Measurements from ENCODE around the gene ZNF652.
"Not testable (repeated sequence)": the region's sequence is repeated elsewhere in the genome, so short reads cannot be mapped to it uniquely, and the experiment has no call there.

The ZNF652 gene

DNA sequence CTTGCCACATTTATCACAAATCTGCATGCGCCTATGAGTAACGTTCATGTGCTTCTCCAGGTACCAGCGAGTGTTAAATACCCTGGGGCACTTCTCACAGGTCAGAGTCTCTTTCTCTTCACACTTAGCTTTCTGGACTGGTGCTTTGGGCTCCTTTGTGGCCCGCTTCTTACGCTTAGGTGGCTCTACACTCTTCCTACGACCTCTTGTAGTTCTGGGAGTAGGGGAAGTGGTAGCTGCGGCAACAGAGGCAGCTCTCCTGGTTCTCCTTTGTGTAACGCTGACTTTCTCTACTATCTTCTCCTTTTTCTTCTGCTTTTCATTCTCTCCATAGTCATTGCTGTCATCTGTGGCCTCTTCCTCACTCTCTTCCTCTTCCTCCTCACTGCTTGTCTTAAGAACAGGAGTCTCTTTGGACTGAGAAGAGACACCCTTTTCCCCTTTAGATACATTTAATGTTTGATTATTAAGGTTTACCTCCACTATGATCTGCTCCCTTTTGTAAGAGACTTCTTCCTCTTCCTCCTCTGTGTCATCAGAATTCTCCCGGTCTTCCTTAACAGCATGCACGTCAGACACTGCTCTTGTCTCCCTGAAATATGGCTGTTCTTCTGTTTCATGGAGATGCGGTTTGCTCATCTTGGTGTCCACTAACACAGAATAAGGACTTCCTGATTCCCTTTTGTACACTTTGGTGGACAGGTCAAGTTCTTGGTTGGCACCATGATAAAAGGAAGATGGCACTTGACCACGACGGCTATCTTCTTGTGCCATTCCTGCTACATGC is 45.0 kb downstream of the ZNF652 start:
- DNase-seq (ENCODE audit: low read depth in 2 of 2, low spot score in 1 of 2), result no peak

GRCh38 chr17:49316258-49316570 is 45.8 kb downstream of the ZNF652 start:
- no peak for DNase-seq (ENCODE audit: low read depth in 2 of 2, low spot score in 1 of 2)

- peak; percentile 48 to 66 for DNase-seq (ENCODE audit: low read depth in 2 of 2, low spot score in 1 of 2)
Measured at GRCh38 chr17:49315551-49316257, 46.3 kb downstream of the ZNF652 start.

GRCh38 chr17:49312722-49313121 is 49.3 kb downstream of the ZNF652 start:
- no peak for DNase-seq (ENCODE audit: low read depth in 2 of 2, low spot score in 1 of 2)

DNA sequence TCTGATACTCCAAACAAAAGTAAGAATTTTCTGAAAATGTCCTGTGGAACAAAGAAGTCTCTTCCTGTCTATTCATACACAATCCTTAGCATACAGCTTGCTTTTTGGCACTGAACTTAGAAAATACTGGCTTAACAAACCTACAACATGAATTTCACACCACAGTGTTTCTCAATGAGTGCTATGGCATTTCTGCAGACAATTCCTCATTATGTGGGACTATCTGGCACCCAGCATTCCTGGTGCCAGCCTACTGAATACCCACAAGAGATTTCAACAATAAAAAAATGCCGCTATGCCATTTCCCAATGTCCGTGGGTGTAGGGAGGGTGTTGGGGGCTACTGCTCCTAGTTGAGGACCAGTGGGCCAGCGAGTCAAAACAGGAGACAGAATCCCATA is 62.1 kb downstream of the ZNF652 start:
- no peak for DNase-seq (ENCODE audit: low read depth in 2 of 2, low spot score in 1 of 2)

- DNase-seq (ENCODE audit: low read depth in 2 of 2, low spot score in 1 of 2), result no peak
Measured at GRCh38 chr17:49298371-49298976, 63.6 kb downstream of the ZNF652 start.

GRCh38 chr17:49297141-49297540 is 64.9 kb downstream of the ZNF652 start:
- no peak for DNase-seq (ENCODE audit: low read depth in 2 of 2, low spot score in 1 of 2)

GRCh38 chr17:49294122-49294521 is 67.9 kb downstream of the ZNF652 start:
- DNase-seq (ENCODE audit: low read depth in 2 of 2, low spot score in 1 of 2), result no peak

GRCh38 chr17:49292901-49293300 is 69.1 kb downstream of the ZNF652 start:
- DNase-seq (ENCODE audit: low read depth in 2 of 2, low spot score in 1 of 2), result no peak

GRCh38 chr17:49291929-49292328 is 70.1 kb downstream of the ZNF652 start:
- DNase-seq (ENCODE audit: low read depth in 2 of 2, low spot score in 1 of 2), result no peak

DNA sequence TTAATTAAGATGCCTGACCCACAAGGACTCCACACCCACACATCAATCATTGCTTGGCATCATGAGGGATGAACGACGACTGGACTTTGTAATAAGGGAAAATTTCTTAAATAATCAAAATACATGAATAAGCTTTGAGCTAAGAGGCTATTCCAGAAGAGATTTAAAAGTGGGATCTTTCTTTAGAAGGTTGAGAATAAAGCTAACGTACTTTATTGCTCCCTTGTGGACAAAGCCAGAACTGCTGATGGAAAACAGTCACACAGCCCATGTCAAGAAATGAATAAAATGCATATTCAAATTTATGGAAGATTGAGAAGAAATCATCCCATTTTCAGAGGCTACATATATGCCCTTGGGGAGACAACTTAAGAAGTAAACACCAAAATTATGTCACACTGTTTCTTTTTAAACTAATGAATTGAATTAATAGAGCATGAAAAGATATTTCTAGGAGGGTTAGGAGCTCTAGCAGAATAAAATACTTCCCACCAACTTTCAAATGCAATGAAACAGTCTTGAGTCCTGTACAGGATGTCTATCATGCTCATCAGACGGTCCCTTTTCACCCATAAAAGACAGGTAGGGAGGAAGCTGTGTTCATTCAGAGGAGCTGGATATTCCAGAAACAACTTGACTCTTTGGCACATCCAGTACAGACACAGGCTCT is 71.2 kb downstream of the ZNF652 start:
- no peak for DNase-seq (ENCODE audit: low read depth in 2 of 2, low spot score in 1 of 2)

GRCh38 chr17:49288388-49288787 is 73.7 kb downstream of the ZNF652 start:
- DNase-seq (ENCODE audit: low read depth in 2 of 2, low spot score in 1 of 2), result no peak

DNA sequence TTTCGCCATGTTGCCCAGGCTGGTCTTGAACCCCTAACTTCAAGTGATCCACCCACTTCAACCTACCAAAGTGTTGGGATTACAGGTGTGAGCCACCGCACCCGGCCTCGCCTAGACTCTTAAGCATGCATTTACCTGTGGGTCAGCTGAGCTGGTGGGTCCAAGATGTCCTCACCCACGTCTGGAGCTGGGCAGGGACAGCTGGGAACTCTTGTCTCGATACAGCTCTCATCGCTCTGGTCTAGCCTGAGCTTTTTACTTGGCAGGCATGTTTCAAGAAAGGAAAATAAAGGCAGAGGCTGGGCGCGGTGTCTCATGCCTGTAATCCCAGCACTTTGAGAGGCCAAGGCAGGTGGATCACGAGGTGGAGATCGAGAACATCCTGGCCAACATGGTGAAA is 74.6 kb downstream of the ZNF652 start:
- DNase-seq (ENCODE audit: low read depth in 2 of 2, low spot score in 1 of 2), result no peak

- not testable (repeated sequence) for DNase-seq (ENCODE audit: low read depth in 2 of 2, low spot score in 1 of 2)
Measured at GRCh38 chr17:49286261-49286973, 75.6 kb downstream of the ZNF652 start.

- DNase-seq (ENCODE audit: low read depth in 2 of 2, low spot score in 1 of 2), result no peak
Measured at GRCh38 chr17:49285716-49286115, 76.3 kb downstream of the ZNF652 start.

- no peak for DNase-seq (ENCODE audit: low read depth in 2 of 2, low spot score in 1 of 2)
Measured at GRCh38 chr17:49280918-49281317, 81.1 kb downstream of the ZNF652 start.

DNA sequence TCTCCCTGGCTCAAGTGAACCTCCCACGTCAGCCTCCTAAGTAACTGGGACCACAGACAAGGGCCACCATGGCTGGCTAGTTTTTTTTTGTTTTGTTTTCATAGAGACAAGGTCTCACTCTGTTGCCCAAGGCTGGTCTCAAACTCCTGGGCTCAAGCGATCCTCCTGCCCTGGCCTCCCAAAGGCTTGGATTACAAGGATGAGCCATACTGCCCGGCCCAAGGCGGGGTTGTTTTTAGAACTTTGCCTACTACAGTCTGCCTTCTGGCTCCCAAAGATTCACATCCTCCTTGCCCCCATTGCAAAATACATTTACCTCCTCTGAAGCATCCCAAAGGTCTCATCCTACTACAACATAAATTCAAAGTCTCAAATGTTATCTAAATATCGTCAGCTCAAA is 82.0 kb downstream of the ZNF652 start:
- no peak for DNase-seq (ENCODE audit: low read depth in 2 of 2, low spot score in 1 of 2)

- not testable (repeated sequence) for DNase-seq (ENCODE audit: low read depth in 2 of 2, low spot score in 1 of 2)
Measured at GRCh38 chr17:49279263-49280015, 82.6 kb downstream of the ZNF652 start.

DNA sequence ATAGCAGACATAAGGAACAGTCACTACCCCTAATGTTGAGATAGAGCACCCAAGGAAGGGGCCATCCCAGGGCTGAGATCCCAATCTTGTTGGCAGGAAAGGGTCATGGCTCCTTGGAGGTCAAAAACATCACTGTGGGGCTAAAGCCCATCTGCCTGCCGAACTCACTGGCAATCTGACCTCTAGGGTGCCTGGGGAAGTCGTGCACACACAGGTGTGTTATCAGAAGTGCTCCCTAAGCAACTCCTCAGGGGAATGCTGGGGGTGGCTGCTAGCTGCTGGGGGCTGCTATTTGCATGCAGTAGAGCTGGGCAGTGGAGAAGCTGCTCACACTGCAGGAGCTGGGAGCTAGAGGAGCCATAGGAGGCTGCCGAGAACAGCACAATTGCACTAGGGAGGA is 84.0 kb downstream of the ZNF652 start:
- no peak for DNase-seq (ENCODE audit: low read depth in 2 of 2, low spot score in 1 of 2)

GRCh38 chr17:49277638-49278037 is 84.4 kb downstream of the ZNF652 start:
- DNase-seq (ENCODE audit: low read depth in 2 of 2, low spot score in 1 of 2), result no peak
